Measurements from ENCODE around the gene HOXD9. TPM values are rescaled to one million over a fixed set of nuclear protein-coding genes. Genes with fewer than 3 reads are reported as not detected.
A peak's percentile ranks its signal among the peaks of the same experiment; 100 is the strongest.

HOXD9 gene
- total and polyA plus RNA-seq, 2 donors (not counting 3 experiments of a cell fraction or from before 2014, with no cell fraction given), result 1.9 to 3.5 TPM

DNA sequence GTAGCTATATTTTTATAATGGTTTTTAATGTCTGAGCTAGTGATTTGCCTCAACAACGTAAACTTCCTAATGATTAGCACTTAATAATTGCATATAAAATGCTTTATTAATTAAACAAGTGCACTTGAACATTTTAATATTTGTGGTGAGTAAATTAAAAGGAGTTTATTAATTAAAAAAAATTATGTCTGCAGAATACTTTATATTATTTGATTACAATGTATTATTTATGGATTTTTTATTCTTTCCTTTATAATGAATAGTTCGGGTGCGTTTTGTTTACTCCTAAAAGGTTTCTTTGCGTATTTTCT lies 9.3 kb downstream of the HOXD9 start:
- H3K9me1 ChIP-seq (replicated peaks; ENCODE audit: control insufficient read depth, extremely low read depth, insufficient read depth, low read length), result no peaks in the 10 kb centered on the region
- no peaks in the 10 kb centered on the region for H3K36me3 ChIP-seq (ENCODE audit: control insufficient read depth in 2 of 2, extremely low read depth in 1 of 2, insufficient read depth in 2 of 2, low read length in 2 of 2)
- ChIA-PET POLR2A (interaction anchor here (0.9 to 2.0 kb wide), 3 partner anchors 422 to 505 kb away, joined by 3 to 11 read pairs (median 5); no protein-coding TSS in a partner anchor), CTCF (interaction anchor here (1.0 to 10.1 kb wide), 16 partner anchors 8 to 1033 kb away, joined by 3 to 458 read pairs (median 5); partner anchors contain the start of gene HOXD9)
- H3K4me1 ChIP-seq (ENCODE audit: control insufficient read depth, extremely low read depth, insufficient read depth, low read length), result peaks cover 52% of the 10 kb centered on the region
- no TSS peak for BruUV-seq (replicated peaks)
- no peaks in the 10 kb centered on the region for H3K27me3 ChIP-seq (ENCODE audit: control insufficient read depth in 2 of 2, insufficient read depth in 2 of 2, low read length in 2 of 2)
- DNase-seq (ENCODE audit: low read depth, low spot score) (no peak), FAIRE-seq (no peak)
- peak overlapping the region; percentile 99 for H3K4me2 ChIP-seq (ENCODE audit: insufficient read depth, low read length)
- peak overlapping the region; percentile 90 for H3K9ac ChIP-seq (replicated peaks; ENCODE audit: extremely low read depth, insufficient read depth, low read length)
- H4K20me1 ChIP-seq (replicated peaks; ENCODE audit: control insufficient read depth, extremely low read depth, insufficient read depth, low read length), result no peaks in the 10 kb centered on the region
- H2AFZ ChIP-seq (ENCODE audit: low read depth, low read length), result no peak overlapping the region
- no peaks in the 10 kb centered on the region for H3K9me3 ChIP-seq (replicated peaks; ENCODE audit: control insufficient read depth, insufficient read depth, low read length)
- TF ChIP-seq, protein P1, sequence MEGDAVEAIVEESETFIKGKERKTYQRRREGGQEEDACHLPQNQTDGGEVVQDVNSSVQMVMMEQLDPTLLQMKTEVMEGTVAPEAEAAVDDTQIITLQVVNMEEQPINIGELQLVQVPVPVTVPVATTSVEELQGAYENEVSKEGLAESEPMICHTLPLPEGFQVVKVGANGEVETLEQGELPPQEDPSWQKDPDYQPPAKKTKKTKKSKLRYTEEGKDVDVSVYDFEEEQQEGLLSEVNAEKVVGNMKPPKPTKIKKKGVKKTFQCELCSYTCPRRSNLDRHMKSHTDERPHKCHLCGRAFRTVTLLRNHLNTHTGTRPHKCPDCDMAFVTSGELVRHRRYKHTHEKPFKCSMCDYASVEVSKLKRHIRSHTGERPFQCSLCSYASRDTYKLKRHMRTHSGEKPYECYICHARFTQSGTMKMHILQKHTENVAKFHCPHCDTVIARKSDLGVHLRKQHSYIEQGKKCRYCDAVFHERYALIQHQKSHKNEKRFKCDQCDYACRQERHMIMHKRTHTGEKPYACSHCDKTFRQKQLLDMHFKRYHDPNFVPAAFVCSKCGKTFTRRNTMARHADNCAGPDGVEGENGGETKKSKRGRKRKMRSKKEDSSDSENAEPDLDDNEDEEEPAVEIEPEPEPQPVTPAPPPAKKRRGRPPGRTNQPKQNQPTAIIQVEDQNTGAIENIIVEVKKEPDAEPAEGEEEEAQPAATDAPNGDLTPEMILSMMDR (IDR thresholded peaks at IDR 0.05; ENCODE audit: extremely low read depth in 1 of 2, insufficient read depth in 1 of 2, low read depth in 1 of 2, low read length in 2 of 2), result no peak
- TF ChIP-seq JUN (IDR thresholded peaks at IDR 0.05; ENCODE audit: borderline replicate concordance, insufficient read depth, insufficient read length, low read depth) (no peak), MYC (IDR thresholded peaks at IDR 0.05; ENCODE audit: low read depth, low read length) (no peak), EZH2 (IDR thresholded peaks at IDR 0.05; ENCODE audit: borderline replicate concordance, low read depth, low read length, severe bottlenecking) (no peak), POLR2A (IDR thresholded peaks at IDR 0.05; ENCODE audit: low read depth, low read length) (no peak), FOS (IDR thresholded peaks at IDR 0.05; ENCODE audit: borderline replicate concordance, insufficient read depth, low read length) (no peak), POLR2AphosphoS5 (IDR thresholded peaks at IDR 0.05; ENCODE audit: insufficient read depth, low read depth, low read length) (no peak), GATA2 (IDR thresholded peaks at IDR 0.05; ENCODE audit: insufficient read depth, insufficient read length, low read depth, low read length) (no peak)
- TF ChIP-seq, protein P2, sequence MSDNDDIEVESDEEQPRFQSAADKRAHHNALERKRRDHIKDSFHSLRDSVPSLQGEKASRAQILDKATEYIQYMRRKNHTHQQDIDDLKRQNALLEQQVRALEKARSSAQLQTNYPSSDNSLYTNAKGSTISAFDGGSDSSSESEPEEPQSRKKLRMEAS (IDR thresholded peaks at IDR 0.05; ENCODE audit: insufficient read depth, insufficient read length), result no peak
- H3K27ac ChIP-seq (ENCODE audit: insufficient read depth, low read depth, low read length), result peak overlapping the region; percentile 67
- H3K79me2 ChIP-seq (ENCODE audit: control insufficient read depth, insufficient read depth, low read length), result peaks cover 23% of the 10 kb centered on the region
- dilution Hi-C loops (cut with MboI; ENCODE audit: extremely low pct_ligation_motif_present, low sequenced_read_pairs), result loop anchor here (25.0 kb wide), 1 partner anchor 505 kb away; no protein-coding TSS in a partner anchor
- intact Hi-C loops (cut with micrococcal nuclease), result loop anchor here (2.0 kb wide), 1 partner anchor 1081 kb away; the partner anchor contains the start of gene HNRNPA3
- peak overlapping the region; percentile 43 to 93 (median 88) for H3K4me3 ChIP-seq (replicated peaks in 1 of 3; ENCODE audit: insufficient read depth in 1 of 3, low read depth in 1 of 3, low read length in 3 of 3)

Measured in endothelial cell of umbilical vein (primary cell).